ENCODE results near the gene RPS6KA4.
A peak's percentile ranks its signal among the peaks of the same experiment; 100 is the strongest.

RPS6KA4 gene

GRCh38 chr11:64348383-64349024, 10.5 kb upstream of the RPS6KA4 start:
- no peak for DNase-seq (ENCODE audit: low read depth in 3 of 3)

- DNase-seq (ENCODE audit: low read depth in 3 of 3): no peak
Measured at GRCh38 chr11:64349025-64349387, 10.0 kb upstream of the RPS6KA4 start.

GRCh38 chr11:64349404-64349803, 9.6 kb upstream of the RPS6KA4 start:
- no peak for DNase-seq (ENCODE audit: low read depth in 3 of 3)

DNA sequence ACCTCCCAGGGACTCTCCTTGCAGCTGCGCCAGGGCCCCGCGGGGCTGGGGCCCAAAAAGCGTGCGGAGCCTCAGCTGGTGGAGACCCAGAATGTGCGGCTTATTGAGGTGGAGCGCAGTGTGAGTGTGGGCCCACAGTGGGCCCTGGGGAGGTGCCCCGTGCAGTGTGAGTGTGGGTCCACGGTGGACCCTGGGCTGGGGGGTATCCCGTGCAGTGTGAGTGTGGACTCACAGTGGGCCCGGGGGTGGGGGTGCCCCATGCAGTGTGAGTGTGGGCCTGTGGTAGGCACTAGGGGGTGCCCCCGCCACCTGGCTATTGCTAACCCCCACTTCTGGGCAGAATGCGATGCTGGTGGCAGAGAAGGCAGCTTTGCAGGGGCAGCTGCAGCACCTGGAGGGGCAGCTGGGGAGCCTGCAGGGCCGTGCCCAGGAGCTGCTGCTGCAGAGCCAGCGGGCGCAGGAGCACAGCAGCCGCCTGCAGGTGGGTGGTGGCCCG, 7.8 kb upstream of the RPS6KA4 start:
- no peak for DNase-seq (ENCODE audit: low read depth in 3 of 3)

DNA sequence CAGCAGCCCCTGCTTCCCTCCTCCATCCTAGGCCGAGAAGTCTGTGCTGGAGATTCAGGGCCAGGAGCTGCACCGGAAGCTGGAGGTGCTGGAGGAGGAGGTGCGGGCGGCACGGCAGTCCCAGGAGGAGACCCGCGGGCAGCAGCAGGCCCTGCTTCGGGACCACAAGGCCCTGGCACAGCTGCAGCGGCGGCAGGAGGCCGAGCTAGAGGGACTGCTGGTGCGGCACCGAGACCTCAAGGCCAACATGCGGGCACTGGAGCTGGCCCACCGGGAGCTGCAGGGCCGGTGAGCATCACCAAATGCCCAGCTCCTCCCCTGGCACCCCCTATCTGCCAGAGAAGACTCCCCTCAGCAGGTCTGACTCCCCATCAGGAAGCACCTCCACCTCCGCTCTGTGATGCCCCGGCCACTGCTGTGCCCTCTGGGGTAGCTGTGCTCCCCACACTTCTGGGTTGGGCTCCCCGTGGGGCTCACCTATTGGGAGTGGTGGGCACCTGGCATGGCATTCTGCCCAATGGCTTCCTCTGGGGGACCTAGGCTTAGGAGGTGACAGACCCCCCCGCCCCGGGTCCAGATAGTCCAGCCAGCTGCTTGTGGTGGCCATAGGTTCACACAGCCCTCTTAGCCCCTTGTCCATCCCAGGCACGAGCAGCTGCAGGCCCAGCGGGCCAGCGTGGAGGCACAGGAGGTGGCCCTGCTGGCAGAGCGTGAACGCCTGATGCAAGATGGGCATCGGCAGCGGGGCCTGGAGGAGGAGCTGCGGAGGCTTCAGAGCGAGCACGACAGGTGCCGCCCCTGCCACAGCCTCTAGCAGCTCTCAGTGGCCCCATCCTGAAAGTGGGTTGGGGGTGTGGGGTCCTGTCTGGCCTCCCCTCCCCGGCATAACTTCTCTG, 6.6 kb upstream of the RPS6KA4 start:
- no peak for DNase-seq (ENCODE audit: low read depth in 3 of 3)

GRCh38 chr11:64352995-64353714, 5.8 kb upstream of the RPS6KA4 start:
- DNase-seq (ENCODE audit: low read depth in 3 of 3): no peak

DNA sequence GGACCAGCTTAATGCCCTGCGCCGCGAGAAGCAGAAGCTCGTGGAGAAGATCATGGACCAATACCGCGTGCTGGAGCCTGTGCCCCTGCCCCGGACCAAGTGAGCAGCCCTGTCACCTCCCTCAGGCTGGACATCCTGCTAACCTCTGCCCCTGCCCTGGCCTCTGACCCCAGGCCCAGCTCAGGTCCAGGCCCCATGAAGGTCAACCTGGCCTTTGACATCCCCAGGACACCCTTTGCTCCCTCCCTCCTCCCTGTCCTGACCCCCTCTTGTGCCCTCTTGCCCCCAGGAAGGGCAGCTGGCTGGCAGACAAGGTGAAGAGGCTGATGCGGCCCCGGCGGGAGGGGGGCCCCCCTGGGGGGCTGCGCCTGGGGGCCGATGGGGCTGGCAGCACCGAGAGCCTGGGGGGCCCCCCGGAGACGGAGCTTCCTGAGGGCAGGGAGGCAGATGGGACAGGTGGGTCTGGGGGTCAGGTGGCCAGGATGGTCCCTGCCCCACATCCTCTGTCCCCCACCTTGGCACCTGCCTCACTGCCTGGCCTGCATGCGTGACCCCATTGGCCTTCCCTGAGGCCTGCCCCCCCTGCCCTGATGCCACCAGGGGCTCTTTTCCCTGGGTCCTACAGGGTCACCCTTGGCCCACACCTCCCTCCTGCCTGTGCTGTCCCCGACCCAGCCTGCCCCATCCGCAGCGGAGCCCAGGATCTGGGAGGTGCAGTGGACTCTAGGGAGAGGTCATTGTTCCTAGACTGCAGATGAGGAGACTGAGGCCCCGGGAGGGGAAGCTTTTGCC, 5.1 kb upstream of the RPS6KA4 start:
- no peak for DNase-seq (ENCODE audit: low read depth in 3 of 3)

DNA sequence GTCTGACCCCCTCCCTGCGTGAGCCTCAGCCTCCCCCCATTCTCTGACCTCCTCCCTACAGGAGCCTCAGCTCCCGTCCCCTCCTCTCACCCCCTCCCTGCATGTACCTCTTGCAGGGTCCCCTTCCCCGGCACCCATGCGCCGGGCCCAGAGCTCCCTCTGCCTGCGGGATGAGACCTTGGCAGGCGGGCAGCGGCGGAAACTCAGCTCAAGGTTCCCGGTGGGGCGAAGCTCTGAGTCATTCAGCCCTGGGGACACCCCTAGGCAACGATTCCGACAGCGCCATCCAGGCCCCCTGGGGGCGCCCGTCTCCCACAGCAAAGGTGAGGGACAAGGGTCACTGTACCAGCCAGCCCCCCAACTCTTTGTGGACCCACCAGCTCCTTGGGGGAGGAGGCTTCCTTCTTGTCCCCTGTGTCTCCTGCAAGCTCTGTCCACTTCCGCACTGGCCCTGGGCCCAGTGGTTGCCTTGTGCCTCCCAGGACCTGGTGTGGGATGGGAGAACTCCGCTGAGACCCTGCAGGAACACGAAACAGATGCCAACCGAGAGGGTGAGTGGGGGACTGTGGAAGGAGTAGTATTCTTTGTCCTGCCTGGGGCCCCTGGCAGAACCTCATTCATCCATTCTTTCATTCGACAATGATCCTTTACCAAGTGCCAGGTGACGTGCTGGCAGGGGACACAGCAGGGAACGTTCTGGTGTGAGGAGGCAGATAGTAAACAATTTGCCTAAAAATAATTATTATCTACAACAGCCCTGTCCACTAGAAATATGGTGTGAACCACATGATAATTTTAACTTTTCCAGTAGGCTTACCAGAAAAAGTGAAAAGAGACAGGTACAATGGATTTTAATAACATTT, 3.7 kb upstream of the RPS6KA4 start:
- peak in 1 of 3 experiments; percentile 46 for DNase-seq (ENCODE audit: low read depth in 3 of 3)

GRCh38 chr11:64356498-64357411, 2.2 kb upstream of the RPS6KA4 start:
- peak in 1 of 3 experiments; percentile 41 for DNase-seq (ENCODE audit: low read depth in 3 of 3)

GRCh38 chr11:64357446-64357845, 1.5 kb upstream of the RPS6KA4 start:
- no peak for DNase-seq (ENCODE audit: low read depth in 3 of 3)

DNA sequence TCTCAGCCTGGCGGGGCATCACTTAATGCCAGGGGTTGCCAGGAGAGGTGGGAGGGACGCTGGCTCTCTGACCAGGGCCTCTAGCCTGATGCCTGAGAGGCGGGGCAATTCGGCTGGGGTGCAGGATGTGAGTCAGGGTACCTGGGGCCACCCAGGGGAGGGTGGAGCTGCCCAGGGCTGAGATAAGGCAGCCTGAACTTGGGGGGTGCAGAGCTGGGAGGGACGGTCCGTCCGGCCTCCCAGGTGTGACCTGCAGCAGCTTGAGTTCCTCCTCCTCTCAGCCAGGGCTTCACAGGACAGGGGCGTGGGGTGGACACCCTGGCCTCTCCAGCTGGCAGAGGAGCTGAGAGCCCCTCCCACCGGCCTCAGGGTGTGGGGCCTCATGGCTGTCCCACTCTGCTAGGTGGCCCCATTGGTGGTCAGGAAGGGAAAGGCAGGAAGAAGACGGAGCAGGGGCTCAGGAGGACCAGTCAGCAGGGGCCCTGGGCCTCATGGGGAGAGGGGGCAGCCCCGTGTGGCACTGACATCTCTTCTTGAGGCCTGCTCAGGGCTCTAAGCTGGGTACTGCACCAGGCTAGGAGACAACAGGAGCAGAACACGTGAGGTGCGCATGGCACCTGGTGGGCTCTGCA, 942 bp upstream of the RPS6KA4 start:
- DNase-seq (ENCODE audit: low read depth in 3 of 3): peak in 1 of 3 experiments; percentile 59

- no peak for DNase-seq (ENCODE audit: low read depth in 3 of 3)
Measured at GRCh38 chr11:64358536-64358906, 441 bp upstream of the RPS6KA4 start.

- peak in 1 of 3 experiments; percentile 34 for DNase-seq (ENCODE audit: low read depth in 3 of 3)
Measured at GRCh38 chr11:64359712-64360445, 917 bp downstream of the RPS6KA4 start.

DNA sequence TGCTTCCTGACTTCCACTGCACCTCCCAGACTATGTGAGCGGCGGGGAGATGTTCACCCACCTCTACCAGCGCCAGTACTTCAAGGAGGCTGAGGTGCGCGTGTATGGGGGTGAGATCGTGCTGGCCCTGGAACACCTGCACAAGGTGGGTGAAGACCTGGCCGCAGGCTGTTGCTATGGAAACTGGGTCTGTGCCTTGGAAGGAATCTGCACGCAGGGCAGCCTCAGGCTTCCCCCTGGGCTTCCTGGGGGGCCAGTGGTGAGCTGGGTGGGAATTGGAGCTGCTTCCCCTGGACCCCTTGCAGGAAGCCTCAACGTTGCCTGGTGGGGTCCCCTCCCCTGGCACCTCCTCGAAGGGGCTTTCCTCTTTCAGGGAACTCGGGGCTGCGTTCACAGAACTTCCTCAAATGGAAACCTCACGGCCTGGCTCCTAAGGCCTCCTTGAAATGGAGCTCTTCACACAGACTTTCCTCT, 1.5 kb downstream of the RPS6KA4 start:
- no peak for DNase-seq (ENCODE audit: low read depth in 3 of 3)

DNA sequence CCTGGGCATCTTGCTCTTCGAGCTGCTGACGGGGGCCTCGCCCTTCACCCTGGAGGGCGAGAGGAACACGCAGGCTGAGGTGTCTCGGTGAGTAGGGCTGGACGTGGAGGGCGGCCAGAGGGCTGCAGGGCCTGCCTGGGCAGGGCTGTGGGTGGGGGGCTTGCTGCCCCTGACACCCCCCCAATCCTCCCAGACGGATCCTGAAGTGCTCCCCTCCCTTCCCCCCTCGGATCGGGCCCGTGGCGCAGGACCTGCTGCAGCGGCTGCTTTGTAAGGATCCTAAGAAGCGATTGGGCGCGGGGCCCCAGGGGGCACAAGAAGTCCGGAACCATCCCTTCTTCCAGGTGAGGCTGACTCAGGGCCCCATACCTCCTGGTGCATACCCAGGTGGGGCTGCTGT, 2.7 kb downstream of the RPS6KA4 start:
- DNase-seq (ENCODE audit: low read depth in 3 of 3): no peak

DNA sequence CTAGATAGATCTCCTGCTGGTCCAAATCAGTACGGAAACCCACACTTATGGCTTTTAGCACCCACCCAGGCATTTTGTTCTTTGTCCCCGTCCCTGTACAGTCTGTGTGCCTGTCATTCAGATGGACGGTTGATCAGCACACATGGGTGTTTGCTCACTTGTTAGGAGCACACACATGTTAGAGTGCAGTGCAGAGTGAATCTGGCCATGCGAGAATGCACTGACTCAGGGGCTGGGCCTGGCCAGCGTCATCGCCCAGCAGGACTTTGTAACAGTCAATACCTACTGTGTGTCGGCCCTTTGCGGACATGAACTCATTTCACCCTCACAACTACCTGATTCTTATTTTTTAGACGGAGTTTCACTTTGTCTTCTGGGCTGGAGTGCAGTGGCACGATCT, 3.4 kb downstream of the RPS6KA4 start:
- DNase-seq (ENCODE audit: low read depth in 3 of 3): no peak

DNA sequence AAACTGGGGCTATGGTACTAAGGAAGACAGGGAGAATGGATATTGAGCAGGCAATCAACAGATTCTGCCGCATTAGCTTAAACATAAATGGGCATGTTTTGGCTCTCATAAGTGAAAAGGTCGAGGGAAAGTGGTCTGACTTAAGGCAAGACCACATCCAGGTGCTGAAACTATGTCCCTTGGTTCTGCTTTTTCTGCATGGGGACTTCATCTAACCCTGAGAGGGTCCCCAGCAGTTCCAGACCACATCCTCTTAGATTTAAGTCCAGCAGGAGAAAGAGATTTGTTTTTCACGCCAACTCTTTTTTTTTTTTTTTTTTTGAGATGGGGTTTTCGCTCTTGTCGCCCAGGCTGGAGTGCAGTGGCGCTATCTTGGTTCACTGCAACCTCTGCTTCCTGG, 5.5 kb downstream of the RPS6KA4 start:
- no peak for DNase-seq (ENCODE audit: low read depth in 3 of 3)

GRCh38 chr11:64364911-64365310, 5.9 kb downstream of the RPS6KA4 start:
- no peak for DNase-seq (ENCODE audit: low read depth in 3 of 3)
